Loucy (cell line): ENCODE results near the gene FLT1.

Experiments
- H2AFZ ChIP-seq: fragments of 200-600 bp; sonication (generic); 2 replicates; pipeline ENCODE4 v1.6.0; 2016; ENCODE audit warnings: antibody characterized with exemption, mild to moderate bottlenecking, low read length, moderate library complexity
- H3F3A ChIP-seq: fragments of 200-600 bp; 2 replicates; pipeline ENCODE4 v1.6.0; 2016; ENCODE audit warnings: antibody characterized with exemption, low read depth, mild to moderate bottlenecking
- H3K27me3 ChIP-seq: fragments of 200-600 bp; sonication (generic); 2 replicates; pipeline ENCODE4 v1.6.1; 2014; ENCODE audit warnings: low read length, mild to moderate bottlenecking; ENCODE audit not compliant: insufficient read depth, poor library complexity, severe bottlenecking
- H3K36me3 ChIP-seq: fragments of 200-600 bp; sonication (generic); 2 replicates; pipeline ENCODE4 v1.6.1; 2016; ENCODE audit warnings: low read length; ENCODE audit not compliant: insufficient read depth
- H3K4me1 ChIP-seq: fragments of 200-600 bp; sonication (generic); 2 replicates; pipeline ENCODE4 v1.5.1; 2014; ENCODE audit warnings: low read length, mild to moderate bottlenecking; ENCODE audit not compliant: insufficient read depth, poor library complexity, severe bottlenecking
- H3K4me2 ChIP-seq: fragments of 200-600 bp; sonication (generic); 2 replicates; pipeline ENCODE4 v1.6.0; 2014; ENCODE audit warnings: antibody characterized with exemption, low read length, low read depth, mild to moderate bottlenecking; ENCODE audit not compliant: poor library complexity, severe bottlenecking
- H3K4me3 ChIP-seq: fragments of 200-600 bp; sonication (generic); 2 replicates; pipeline ENCODE4 v1.5.1; 2014; ENCODE audit warnings: low read length, mild to moderate bottlenecking, mixed read lengths; ENCODE audit not compliant: poor library complexity, severe bottlenecking
- H3K79me2 ChIP-seq: fragments of 200-600 bp; sonication (generic); 2 replicates; pipeline ENCODE4 v1.6.1; 2014; ENCODE audit warnings: low read length; ENCODE audit not compliant: insufficient read depth
- H3K9ac ChIP-seq: fragments of 200-600 bp; sonication (generic); 2 replicates; pipeline ENCODE4 v1.6.0; 2014; ENCODE audit warnings: mild to moderate bottlenecking, low read depth, low read length, moderate library complexity; ENCODE audit not compliant: poor library complexity, severe bottlenecking
- H3K9me2 ChIP-seq: fragments of 200-600 bp; sonication (generic); replicated peaks from 2 replicates; pipeline ENCODE4 v1.6.1; 2016; ENCODE audit warnings: low read depth, low read length, mixed read lengths
- H3K9me3 ChIP-seq: fragments of 200-600 bp; sonication (generic); 2 replicates; pipeline ENCODE4 v1.6.1; 2014; ENCODE audit warnings: mild to moderate bottlenecking, antibody characterized with exemption, low read length, low read depth; ENCODE audit not compliant: insufficient read depth
- H4K20me1 ChIP-seq: fragments of 200-600 bp; sonication (generic); 2 replicates; pipeline ENCODE4 v1.6.0; 2014; ENCODE audit warnings: antibody characterized with exemption, low read length, mild to moderate bottlenecking; ENCODE audit not compliant: insufficient read depth, poor library complexity, severe bottlenecking
- CTCF ChIP-seq: fragments of 200-600 bp; sonication (generic); conservative IDR thresholded peaks from 2 replicates; pipeline ENCODE4 v1.5.1; 2014; ENCODE audit warnings: mild to moderate bottlenecking, antibody characterized with exemption, low read length
- EZH2phosphoT487 ChIP-seq: fragments of 200-600 bp; IDR thresholded peaks from 2 replicates; pipeline ENCODE4 v1.6.1; 2018; ENCODE audit warnings: antibody characterized with exemption, mild to moderate bottlenecking, moderate library complexity, borderline replicate concordance

The FLT1 gene

GRCh38 chr13:28526876-28527275, 31.9 kb upstream of the FLT1 start:
- Histone ChIP-seq H3F3A (0 out of 2 replicates have a peak, but pooled peaks cover 3% of the 10 kb centered on the region), H4K20me1 (no peaks in the 10 kb centered on the region), H3K36me3 (no peaks in the 10 kb centered on the region), H3K79me2 (no peaks in the 10 kb centered on the region), H3K4me3 (no peak overlapping the region), H3K9ac (no peak overlapping the region), H3K4me2 (no peak overlapping the region), H3K9me3 (no peaks in the 10 kb centered on the region), H3K9me2 (no peaks in the 10 kb centered on the region), H2AFZ (no peak overlapping the region), H3K4me1 (peaks cover 48% of the 10 kb centered on the region), H3K27me3 (no peaks in the 10 kb centered on the region)
- no peak for TF ChIP-seq EZH2phosphoT487
- no peak for TF ChIP-seq CTCF

- Histone ChIP-seq H3K9me3 (no peaks in the 10 kb centered on the region), H3K27me3 (no peaks in the 10 kb centered on the region), H3K36me3 (no peaks in the 10 kb centered on the region), H3K4me2 (no peak overlapping the region), H3K9ac (no peak overlapping the region), H4K20me1 (no peaks in the 10 kb centered on the region), H3F3A (0 out of 2 replicates have a peak, but pooled peaks cover 1% of the 10 kb centered on the region), H2AFZ (no peak overlapping the region), H3K79me2 (no peaks in the 10 kb centered on the region), H3K4me1 (peaks cover 33% of the 10 kb centered on the region), H3K9me2 (no peaks in the 10 kb centered on the region), H3K4me3 (no peak overlapping the region)
- TF ChIP-seq CTCF (no peak), EZH2phosphoT487 (no peak)
Observed at GRCh38 chr13:28522871-28523270, 27.9 kb upstream of the FLT1 start.

- Histone ChIP-seq H3K27me3 (no peaks in the 10 kb centered on the region), H2AFZ (no peak overlapping the region), H3K79me2 (no peaks in the 10 kb centered on the region), H3F3A (no peaks in the 10 kb centered on the region), H3K4me3 (no peak overlapping the region), H3K9me3 (no peaks in the 10 kb centered on the region), H3K4me2 (no peak overlapping the region), H3K36me3 (no peaks in the 10 kb centered on the region), H3K9me2 (no peaks in the 10 kb centered on the region), H3K4me1 (no peaks in the 10 kb centered on the region), H4K20me1 (no peaks in the 10 kb centered on the region), H3K9ac (no peak overlapping the region)
- TF ChIP-seq CTCF (no peak), EZH2phosphoT487 (no peak)
Observed at GRCh38 chr13:28513745-28514144, 18.8 kb upstream of the FLT1 start.
